MM.1S (cell line): ENCODE data around the gene SDF2L1.

ENCODE experiments used
- EZH2 ChIP-seq: fragments of 300-600 bp; sonication (generic); optimal IDR thresholded peaks from 2 replicates; pipeline ENCODE3; 2017; ENCODE audit warnings: low read depth, mild to moderate bottlenecking, antibody characterized with exemption, low read length, mixed read lengths
- EZH2phosphoT487 ChIP-seq: fragments of 300-600 bp; sonication (generic); IDR thresholded peaks from 2 replicates; pipeline ENCODE4 v1.6.1; 2018; ENCODE audit warnings: antibody characterized with exemption, low read length
- TF ChIP-seq, protein P1 (sequence below): fragments of 300-600 bp; sonication (generic); IDR thresholded peaks from 2 replicates; pipeline ENCODE4 v1.5.1; 2016; ENCODE audit warnings: antibody characterized with exemption, low read length, mixed read lengths

DNA sequence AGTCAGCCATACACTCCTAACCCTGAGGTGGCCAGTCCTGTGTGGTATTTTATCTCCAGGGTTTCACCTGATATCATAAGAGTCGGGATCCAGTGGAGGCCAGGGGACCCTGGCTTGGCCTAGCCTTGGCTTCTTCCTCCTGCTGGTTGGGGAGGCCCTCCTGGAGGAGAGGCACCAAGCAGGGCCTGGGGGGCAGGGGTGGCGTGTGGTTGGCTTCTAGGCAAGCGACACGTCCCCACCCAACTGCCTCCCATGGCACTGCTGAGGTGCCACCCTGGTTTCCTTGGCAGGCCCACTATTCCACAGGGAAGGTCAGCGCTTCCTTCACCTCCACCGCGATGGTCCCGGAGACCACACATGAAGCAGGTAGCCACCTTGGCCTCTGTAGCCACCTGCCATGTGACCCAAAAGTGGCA is 44.1 kb downstream of the SDF2L1 start:
- TF ChIP-seq, protein P1, sequence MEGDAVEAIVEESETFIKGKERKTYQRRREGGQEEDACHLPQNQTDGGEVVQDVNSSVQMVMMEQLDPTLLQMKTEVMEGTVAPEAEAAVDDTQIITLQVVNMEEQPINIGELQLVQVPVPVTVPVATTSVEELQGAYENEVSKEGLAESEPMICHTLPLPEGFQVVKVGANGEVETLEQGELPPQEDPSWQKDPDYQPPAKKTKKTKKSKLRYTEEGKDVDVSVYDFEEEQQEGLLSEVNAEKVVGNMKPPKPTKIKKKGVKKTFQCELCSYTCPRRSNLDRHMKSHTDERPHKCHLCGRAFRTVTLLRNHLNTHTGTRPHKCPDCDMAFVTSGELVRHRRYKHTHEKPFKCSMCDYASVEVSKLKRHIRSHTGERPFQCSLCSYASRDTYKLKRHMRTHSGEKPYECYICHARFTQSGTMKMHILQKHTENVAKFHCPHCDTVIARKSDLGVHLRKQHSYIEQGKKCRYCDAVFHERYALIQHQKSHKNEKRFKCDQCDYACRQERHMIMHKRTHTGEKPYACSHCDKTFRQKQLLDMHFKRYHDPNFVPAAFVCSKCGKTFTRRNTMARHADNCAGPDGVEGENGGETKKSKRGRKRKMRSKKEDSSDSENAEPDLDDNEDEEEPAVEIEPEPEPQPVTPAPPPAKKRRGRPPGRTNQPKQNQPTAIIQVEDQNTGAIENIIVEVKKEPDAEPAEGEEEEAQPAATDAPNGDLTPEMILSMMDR, result no peak
- TF ChIP-seq EZH2 (no peak), EZH2phosphoT487 (no peak)
